HCT116 (cell line): ENCODE data around the gene PTPN7. TPM values are rescaled to one million over a fixed set of nuclear protein-coding genes. Genes with fewer than 3 reads are reported as not detected.

Source experiments
- ATAC-seq: fragments of 200-7000 bp; cut with Tn5 transposase; 2 replicates; pipeline ENCODE4 v1.9.1; 2020; ENCODE audit warnings: mild to moderate bottlenecking, moderate library complexity
- BruUV-seq: library from RNA; stranded (reverse); fragments of 400-500 nt; replicated peaks from 2 replicates; lab custom pipeline; 2021; lab: Mats Ljungman, UMichigan
- CTCF ChIA-PET: fragments of 300-600 bp; sonication (Branson Sonifier 250); formaldehyde crosslinking; loops from one replicate; lab custom pipeline; 2021; ENCODE audit warnings: antibody characterized with exemption; lab: Charles Lee
- POLR2A ChIA-PET: fragments of 300-600, 350-600 bp; sonication (Branson Sonifier 250); formaldehyde crosslinking; loops from one replicate; lab custom pipeline; 2021; ENCODE audit warnings: antibody characterized with exemption; lab: Charles Lee
- RAD21 ChIA-PET, 2 experiments: fragments of 300-600 bp; sonication (Branson Sonifier 250); formaldehyde crosslinking; loops; one replicate each; lab custom pipeline; 2023; ENCODE audit warnings: low total read pairs in 2 of 2; ENCODE audit not compliant: uncharacterized antibody in 2 of 2, unreplicated experiment in 2 of 2, low non-redundant PET in 1 of 2; lab: Charles Lee
- DNase-seq: peaks from one replicate; pipeline ENCODE4 v3.0.0-alpha.2; 2010; ENCODE audit warnings: low read depth, low spot score
- H2AFZ ChIP-seq: fragments of 200-600 bp; shearing (Covaris generic), sonication (generic); 2 replicates; pipeline ENCODE4 v1.6.1; 2017; ENCODE audit warnings: low read depth, mixed run types, mixed read lengths, antibody characterized with exemption, low read length; ENCODE audit not compliant: poor library complexity, severe bottlenecking
- H3K27ac ChIP-seq: 2 replicates; pipeline ENCODE4 v1.5.1; 2012; ENCODE audit warnings: low read depth, low read length
- H3K27me3 ChIP-seq: fragments of 200-600 bp; sonication (generic); 2 replicates; pipeline ENCODE4 v1.6.1; 2016; ENCODE audit warnings: mixed run types, low read length, mixed read lengths; ENCODE audit not compliant: insufficient read depth
- H3K36me3 ChIP-seq, 2 experiments: fragments of 200-500 bp in 1 of 2; fragments of 200-600 bp in 1 of 2; sonication (Bioruptor generic) in 1 of 2; sonication (generic) in 1 of 2; 2 replicates each; pipeline versions ENCODE4 v1.5.1 to v1.6.1; 2014 to 2016; ENCODE audit warnings: low read length in 2 of 2, inconsistent platforms in 1 of 2, mixed read lengths in 1 of 2, mixed run types in 1 of 2; ENCODE audit not compliant: insufficient read depth in 2 of 2, control insufficient read depth in 1 of 2
- H3K4me1 ChIP-seq, 2 experiments: fragments of 200-600 bp in 1 of 2; sonication (generic) in 1 of 2; 2 replicates each; pipeline versions ENCODE4 v1.5.1 to v1.6.1; 2012 to 2017; ENCODE audit warnings: low read length in 2 of 2, inconsistent platforms in 1 of 2, mild to moderate bottlenecking in 1 of 2, mixed read lengths in 1 of 2, mixed run types in 1 of 2, moderate library complexity in 1 of 2; ENCODE audit not compliant: insufficient read depth in 2 of 2, control insufficient read depth in 1 of 2
- H3K4me2 ChIP-seq: fragments of 200-600 bp; sonication (generic); 2 replicates; pipeline ENCODE4 v1.6.1; 2017; ENCODE audit warnings: mixed run types, low read length, mixed read lengths
- H3K4me3 ChIP-seq, 2 experiments: fragments of 200-600 bp in 1 of 2; sonication (generic) in 1 of 2; replicated peaks in 1 of 2; 2 replicates each; pipeline ENCODE4 v1.5.1; 2011 to 2016; ENCODE audit warnings: low read length in 2 of 2, control low read depth in 1 of 2, low read depth in 1 of 2, mild to moderate bottlenecking in 1 of 2, mixed read lengths in 1 of 2, mixed run types in 1 of 2
- H3K79me2 ChIP-seq: fragments of 200-600 bp; sonication (generic); 2 replicates; pipeline ENCODE4 v1.6.1; 2017; ENCODE audit warnings: mild to moderate bottlenecking, mixed run types, low read length, moderate library complexity, mixed read lengths; ENCODE audit not compliant: insufficient read depth
- H3K9ac ChIP-seq: fragments of 200-600 bp; sonication (generic); 2 replicates; pipeline ENCODE4 v1.6.1; 2016; ENCODE audit warnings: low read length, mixed read lengths
- H3K9me2 ChIP-seq: fragments of 200-600 bp; sonication (generic), shearing (Covaris generic); 2 replicates; pipeline ENCODE4 v1.6.1; 2017; ENCODE audit warnings: mixed run types, mild to moderate bottlenecking, moderate library complexity; ENCODE audit not compliant: insufficient read depth
- H3K9me3 ChIP-seq, 2 experiments: fragments of 200-500 bp in 1 of 2; fragments of 200-600 bp in 1 of 2; sonication (Bioruptor generic) in 1 of 2; sonication (generic) in 1 of 2; 2 replicates each; pipeline ENCODE4 v1.6.1; 2014 to 2017; ENCODE audit warnings: low read length in 2 of 2, mixed read lengths in 2 of 2, inconsistent platforms in 1 of 2, low read depth in 1 of 2, mild to moderate bottlenecking in 1 of 2, mixed run types in 1 of 2, moderate library complexity in 1 of 2; ENCODE audit not compliant: control insufficient read depth in 1 of 2, insufficient read depth in 1 of 2
- H4K20me1 ChIP-seq: fragments of 200-600 bp; sonication (generic), shearing (Covaris generic); 2 replicates; pipeline ENCODE4 v1.6.1; 2017; ENCODE audit warnings: mixed run types, mild to moderate bottlenecking, moderate library complexity; ENCODE audit not compliant: insufficient read depth
- ATF3 ChIP-seq: IDR thresholded peaks from 2 replicates; pipeline ENCODE4 v1.6.1; 2012
- CEBPB ChIP-seq: IDR thresholded peaks from 2 replicates; pipeline ENCODE4 v1.6.1; 2012; ENCODE audit warnings: low read depth
- CTCF ChIP-seq, 3 experiments: fragments of 200-600 bp in 1 of 3; sonication (generic) in 1 of 3; IDR thresholded peaks in 2 of 3; conservative IDR thresholded peaks in 1 of 3; 2 replicates each; pipeline ENCODE4 v1.5.1; 2012 to 2017; ENCODE audit warnings: low read depth in 2 of 3, low read length in 2 of 3, antibody characterized with exemption in 1 of 3, borderline replicate concordance in 1 of 3, control low read depth in 1 of 3, mild to moderate bottlenecking in 1 of 3, mixed read lengths in 1 of 3, mixed run types in 1 of 3, moderate library complexity in 1 of 3; ENCODE audit not compliant: insufficient read depth in 1 of 3
- EZH2phosphoT487 ChIP-seq: fragments of 200-600 bp; IDR thresholded peaks from 2 replicates; pipeline ENCODE4 v1.6.1; 2018; ENCODE audit warnings: antibody characterized with exemption, borderline replicate concordance
- FOSL1 ChIP-seq: IDR thresholded peaks from 2 replicates; pipeline ENCODE4 v1.6.1; 2012; ENCODE audit warnings: low read depth
- POLR2AphosphoS5 ChIP-seq: IDR thresholded peaks from 2 replicates; pipeline ENCODE4 v1.6.1; 2011; ENCODE audit warnings: mild to moderate bottlenecking, low read depth, low read length, moderate library complexity
- REST ChIP-seq: IDR thresholded peaks from 2 replicates; pipeline ENCODE4 v1.6.1; 2012; ENCODE audit warnings: low read depth
- SP1 ChIP-seq: IDR thresholded peaks from 2 replicates; pipeline ENCODE4 v1.6.1; 2012; ENCODE audit warnings: low read depth
- TCF7L2 ChIP-seq: IDR thresholded peaks from 2 replicates; pipeline ENCODE4 v1.7.0; 2011; ENCODE audit warnings: borderline replicate concordance, inconsistent platforms; ENCODE audit not compliant: insufficient read depth, insufficient read length; ENCODE audit errors: extremely low read depth
- YY1 ChIP-seq: IDR thresholded peaks from 2 replicates; pipeline ENCODE4 v1.6.1; 2011; ENCODE audit warnings: low read length, low read depth, moderate library complexity, mild to moderate bottlenecking; ENCODE audit not compliant: insufficient replicate concordance; ENCODE audit errors: extremely low read depth
- ZNF274 ChIP-seq: fragments of 200-500 bp; sonication (Bioruptor generic); IDR thresholded peaks from 2 replicates; pipeline ENCODE4 v1.6.1; 2014; ENCODE audit warnings: mild to moderate bottlenecking, low read depth, low read length, inconsistent platforms
- intact Hi-C: fragments of 100-400 bp; cut with micrococcal nuclease; formaldehyde crosslinking; loops from 2 replicates; pipeline ENCODE4 v1.10.0; 2022
- total RNA-seq: library from RNA; stranded (reverse); gene quantifications from one replicate; pipeline ENCODE4 v1.2.1, GENCODE V29; 2021; ENCODE audit not compliant: unreplicated experiment
- TF ChIP-seq, protein P1 (sequence below): IDR thresholded peaks from 2 replicates; pipeline ENCODE4 v1.6.1; 2012
- TF ChIP-seq, protein P2 (sequence below): IDR thresholded peaks from 2 replicates; pipeline ENCODE4 v1.6.1; 2011; ENCODE audit warnings: mild to moderate bottlenecking, low read length, moderate library complexity; ENCODE audit not compliant: insufficient replicate concordance; ENCODE audit errors: extremely low read depth

Gene PTPN7
- total RNA-seq, 1 experiment from 2014 or later, result 0.76 TPM

DNA sequence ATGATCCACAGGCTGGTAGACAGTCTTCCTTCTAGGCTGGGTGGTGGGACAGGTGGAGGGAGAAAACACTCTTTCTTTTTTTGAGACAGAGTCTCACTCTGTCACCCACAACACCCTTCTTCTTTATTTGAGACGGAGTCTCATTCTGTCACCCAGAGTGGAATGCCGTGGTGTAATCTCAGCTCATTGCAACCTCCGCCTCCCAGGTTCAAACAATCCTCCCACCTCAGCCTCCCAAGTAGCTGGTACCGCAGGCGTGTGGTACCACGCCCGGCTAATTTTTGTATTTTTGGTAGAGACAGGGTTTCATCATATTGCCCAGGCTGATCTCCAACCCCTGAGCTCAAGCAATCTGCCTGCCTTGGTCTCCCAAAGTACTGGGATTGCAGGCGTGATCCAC is 34.8 kb downstream of the PTPN7 start (continued):
- TF ChIP-seq REST (no peak), CTCF (IDR thresholded peaks at IDR 0.05 in 2 of 3, conservative IDR thresholded peaks at IDR 0.05 in 1 of 3; ENCODE audit: borderline replicate concordance in 1 of 3, insufficient read depth in 1 of 3, low read depth in 2 of 3, low read length in 2 of 3) (no peak), CEBPB (no peak)
- TF ChIP-seq, protein P1, sequence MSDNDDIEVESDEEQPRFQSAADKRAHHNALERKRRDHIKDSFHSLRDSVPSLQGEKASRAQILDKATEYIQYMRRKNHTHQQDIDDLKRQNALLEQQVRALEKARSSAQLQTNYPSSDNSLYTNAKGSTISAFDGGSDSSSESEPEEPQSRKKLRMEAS, result no peak

GRCh38 chr1:202124142-202124541 is 36.3 kb downstream of the PTPN7 start:
- TF ChIP-seq, protein P2, sequence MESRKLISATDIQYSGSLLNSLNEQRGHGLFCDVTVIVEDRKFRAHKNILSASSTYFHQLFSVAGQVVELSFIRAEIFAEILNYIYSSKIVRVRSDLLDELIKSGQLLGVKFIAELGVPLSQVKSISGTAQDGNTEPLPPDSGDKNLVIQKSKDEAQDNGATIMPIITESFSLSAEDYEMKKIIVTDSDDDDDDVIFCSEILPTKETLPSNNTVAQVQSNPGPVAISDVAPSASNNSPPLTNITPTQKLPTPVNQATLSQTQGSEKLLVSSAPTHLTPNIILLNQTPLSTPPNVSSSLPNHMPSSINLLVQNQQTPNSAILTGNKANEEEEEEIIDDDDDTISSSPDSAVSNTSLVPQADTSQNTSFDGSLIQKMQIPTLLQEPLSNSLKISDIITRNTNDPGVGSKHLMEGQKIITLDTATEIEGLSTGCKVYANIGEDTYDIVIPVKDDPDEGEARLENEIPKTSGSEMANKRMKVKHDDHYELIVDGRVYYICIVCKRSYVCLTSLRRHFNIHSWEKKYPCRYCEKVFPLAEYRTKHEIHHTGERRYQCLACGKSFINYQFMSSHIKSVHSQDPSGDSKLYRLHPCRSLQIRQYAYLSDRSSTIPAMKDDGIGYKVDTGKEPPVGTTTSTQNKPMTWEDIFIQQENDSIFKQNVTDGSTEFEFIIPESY, result no peak
- no peak for TF ChIP-seq SP1
- TF ChIP-seq POLR2AphosphoS5, result no peak
- no peak for TF ChIP-seq FOSL1
- no peak for TF ChIP-seq YY1
- TF ChIP-seq ATF3, result no peak
- no peak for TF ChIP-seq TCF7L2
- TF ChIP-seq EZH2phosphoT487, result no peak
- TF ChIP-seq ZNF274, result no peak
- TF ChIP-seq, all 23 proteins: peak for 0
- H3K27ac ChIP-seq, result no peak overlapping the region
- H3K79me2 ChIP-seq, result no peaks in the 10 kb centered on the region
- H3K4me3 ChIP-seq, result no peak overlapping the region
- no peaks in the 10 kb centered on the region for H3K9me2 ChIP-seq
- ChIA-PET RAD21 (no interaction called here), CTCF (interaction anchor here (1.2 to 7.6 kb wide), 2 partner anchors 69 to 116 kb away, joined by 3 to 106 read pairs; partner anchors contain the start of gene ELF3), POLR2A (no interaction called here)
- no peaks in the 10 kb centered on the region for H3K36me3 ChIP-seq
- no TSS peak for BruUV-seq
- H2AFZ ChIP-seq, result no peak overlapping the region
- peaks cover 2 to 8% of the 10 kb centered on the region in 2 experiments; a peak in 3 of 4 replicates for H3K4me1 ChIP-seq
- no peak overlapping the region for H3K9ac ChIP-seq
- H3K9me3 ChIP-seq, result no peaks in the 10 kb centered on the region
- no peaks in the 10 kb centered on the region for H4K20me1 ChIP-seq
- intact Hi-C loops, result loop anchor here (5.0 kb wide), 1 partner anchor 237 kb away; the partner anchor contains the start of gene SHISA4
- DNase-seq (no peak), ATAC-seq (no peak)
- no peak overlapping the region for H3K4me2 ChIP-seq
- H3K27me3 ChIP-seq, result no peaks in the 10 kb centered on the region; the same call in 1 of the 2 replicates
